GM12878 (cell line): Measurements from ENCODE around the gene SPCS2. TPM values are rescaled to one million over a fixed set of nuclear protein-coding genes. Genes with fewer than 3 reads are reported as not detected.
"Not testable (repeated sequence)": the region's sequence is repeated elsewhere in the genome, so short reads cannot be mapped to it uniquely, and the experiment has no call there.

ENCODE experiments used
- ATAC-seq: fragments of 200-7000 bp; cut with Tn5 transposase; 3 replicates; pipeline ENCODE4 v1.9.1; 2020; ENCODE audit warnings: mild to moderate bottlenecking, moderate library complexity
- BruUV-seq: library from RNA; stranded (reverse); fragments of 400-500 nt; replicated peaks from 2 replicates; lab custom pipeline; 2021; lab: Mats Ljungman, UMichigan
- CTCF ChIA-PET: fragments of 300-600 bp; sonication (Branson Sonifier 250); formaldehyde crosslinking; extraction: SDS; loops from one replicate; lab custom pipeline; 2021; ENCODE audit warnings: inconsistent platforms; lab: Yijun Ruan, JAX
- POLR2A ChIA-PET: fragments of 350-600 bp; formaldehyde crosslinking; extraction: SDS; loops from one replicate; lab custom pipeline; 2021; ENCODE audit warnings: inconsistent platforms; lab: Charles Lee
- RAD21 ChIA-PET: fragments of 300-600 bp; sonication (Branson Sonifier 250); formaldehyde crosslinking; loops from one replicate; lab custom pipeline; 2023; ENCODE audit warnings: antibody characterized with exemption; ENCODE audit not compliant: unreplicated experiment; lab: Charles Lee
- SMC1A ChIA-PET: fragments of 300-600 bp; sonication (Branson Sonifier 250); formaldehyde crosslinking; loops from one replicate; lab custom pipeline; 2023; ENCODE audit not compliant: unreplicated experiment, uncharacterized antibody; lab: Charles Lee
- DNase-seq: peaks from one replicate; pipeline ENCODE4 v3.0.0-alpha.2; 2011; ENCODE audit warnings: low read depth, low spot score
- FAIRE-seq: peaks from 3 replicates; lab custom pipeline; 2011; peaks lifted over from hg19 to GRCh38; lab: Jason Lieb, UNC
- H2AFZ ChIP-seq: 2 replicates; pipeline ENCODE4 v1.6.0; 2011; ENCODE audit warnings: low read depth, low read length, control low read depth; ENCODE audit not compliant: control insufficient read depth
- H3K27ac ChIP-seq: 2 replicates; pipeline ENCODE4 v1.5.1; 2011; ENCODE audit warnings: control low read depth; ENCODE audit not compliant: control insufficient read depth, insufficient read depth
- H3K27me3 ChIP-seq, 2 experiments: replicated peaks in 1 of 2; 2 replicates each; pipeline versions ENCODE4 v1.6.0 to v1.6.1; 2011; ENCODE audit warnings: low read length in 1 of 2; ENCODE audit not compliant: control insufficient read depth in 2 of 2, insufficient read depth in 2 of 2
- H3K36me3 ChIP-seq, 2 experiments: 2 replicates each; pipeline ENCODE4 v1.5.1; 2011; ENCODE audit warnings: low read length in 1 of 2; ENCODE audit not compliant: control insufficient read depth in 2 of 2, insufficient read depth in 2 of 2
- H3K4me1 ChIP-seq: 2 replicates; pipeline ENCODE4 v1.6.1; 2011; ENCODE audit warnings: mild to moderate bottlenecking, low read length, moderate library complexity, mixed read lengths; ENCODE audit not compliant: control insufficient read depth, insufficient read depth
- H3K4me2 ChIP-seq: 2 replicates; pipeline ENCODE4 v1.6.0; 2011; ENCODE audit warnings: control low read depth; ENCODE audit not compliant: control insufficient read depth, insufficient read depth
- H3K4me3 ChIP-seq: fragments of 200-600 bp; sonication (generic); 2 replicates; pipeline ENCODE4 v1.5.1; 2016
- H3K79me2 ChIP-seq: 2 replicates; pipeline ENCODE4 v1.6.0; 2011; ENCODE audit warnings: low read length; ENCODE audit not compliant: control insufficient read depth, insufficient read depth
- H3K9ac ChIP-seq: 2 replicates; pipeline ENCODE4 v1.8.0; 2011; ENCODE audit warnings: low read length, control low read depth, mixed read lengths; ENCODE audit not compliant: control insufficient read depth, insufficient read depth
- H3K9me3 ChIP-seq: replicated peaks from 3 replicates; pipeline ENCODE4 v1.5.1; 2011; ENCODE audit warnings: mild to moderate bottlenecking, low read length; ENCODE audit not compliant: control insufficient read depth, insufficient read depth
- H4K20me1 ChIP-seq: 2 replicates; pipeline ENCODE4 v1.6.0; 2011; ENCODE audit not compliant: control insufficient read depth, insufficient read depth
- ASH2L ChIP-seq: fragments of 300-600, 200-600 bp; sonication (generic); IDR thresholded peaks from 2 replicates; pipeline ENCODE4 v1.6.1; 2017; ENCODE audit warnings: low read depth, mild to moderate bottlenecking, borderline replicate concordance
- CHD2 ChIP-seq: IDR thresholded peaks from 2 replicates; pipeline ENCODE4 v1.6.1; 2011; ENCODE audit warnings: low read depth, low read length, improper control_type of control experiment, borderline replicate concordance
- DPF2 ChIP-seq: fragments of 450-650 bp; IDR thresholded peaks from 2 replicates; pipeline ENCODE4 v1.6.1; 2017; ENCODE audit warnings: mild to moderate bottlenecking
- FOXM1 ChIP-seq: IDR thresholded peaks from 2 replicates; pipeline ENCODE4 v1.6.1; 2012; ENCODE audit warnings: low read depth, mild to moderate bottlenecking, inconsistent platforms, low read length, moderate library complexity
- MLLT1 ChIP-seq: fragments of 450-650 bp; IDR thresholded peaks from 2 replicates; pipeline ENCODE4 v1.6.1; 2016; ENCODE audit warnings: mild to moderate bottlenecking
- MTA2 ChIP-seq: fragments of 450-650 bp; IDR thresholded peaks from 2 replicates; pipeline ENCODE4 v1.6.1; 2016; ENCODE audit warnings: low read depth, mild to moderate bottlenecking, moderate library complexity
- NR2C2 ChIP-seq: IDR thresholded peaks from 2 replicates; pipeline ENCODE4 v1.6.1; 2011; ENCODE audit warnings: borderline replicate concordance, low read depth; ENCODE audit not compliant: control insufficient read depth, insufficient read length
- RBBP5 ChIP-seq: fragments of 200-600 bp; sonication (generic); conservative IDR thresholded peaks from 2 replicates; pipeline ENCODE4 v1.6.1; 2016
- SIN3A ChIP-seq: IDR thresholded peaks from 2 replicates; pipeline ENCODE4 v1.6.1; 2012; ENCODE audit warnings: low read depth, low read length, improper control_type of control experiment
- TARDBP ChIP-seq: IDR thresholded peaks from 2 replicates; pipeline ENCODE4 v1.6.1; 2016; ENCODE audit warnings: borderline replicate concordance
- TCF3 ChIP-seq: IDR thresholded peaks from 2 replicates; pipeline ENCODE4 v1.6.1; 2012; ENCODE audit warnings: low read depth, mild to moderate bottlenecking, low read length, borderline replicate concordance; ENCODE audit not compliant: insufficient read depth
- TCF7 ChIP-seq: IDR thresholded peaks from 2 replicates; pipeline ENCODE4 v1.6.1; 2014; ENCODE audit warnings: antibody characterized with exemption, borderline replicate concordance
- USF2 ChIP-seq: IDR thresholded peaks from 2 replicates; pipeline ENCODE4 v1.6.1; 2011; ENCODE audit warnings: low read depth, low read length, improper control_type of control experiment, borderline replicate concordance
- ZNF24 ChIP-seq: fragments of 450-650 bp; IDR thresholded peaks from 2 replicates; pipeline ENCODE4 v1.6.1; 2017; ENCODE audit warnings: antibody characterized with exemption, mild to moderate bottlenecking
- ZSCAN29 ChIP-seq: fragments of 450-650 bp; IDR thresholded peaks from 2 replicates; pipeline ENCODE4 v1.6.1; 2017; ENCODE audit warnings: mild to moderate bottlenecking, moderate library complexity
- WGBS: methylation state at CpG from one replicate; pipeline ENCODE4 v1.1.6; 2016; ENCODE audit warnings: low lambda C conversion rate; ENCODE audit not compliant: insufficient replicate concordance, insufficient coverage; ENCODE audit errors: missing lambda C conversion rate; 5-methylcytosine and 5-hydroxymethylcytosine counted together
- in situ Hi-C: fragments of 300-500 bp; cut with MboI; formaldehyde crosslinking; loops from 9 replicates; pipeline ENCODE4 v1.14.3; 2018; ENCODE audit warnings: mixed read lengths
- intact Hi-C: fragments of 100-400 bp; cut with micrococcal nuclease; formaldehyde crosslinking; loops from one replicate; pipeline ENCODE4 v1.14.2; 2022; ENCODE audit not compliant: unreplicated experiment
- polyA plus RNA-seq, 11 experiments: library from polyadenylated mRNA; depleted of rRNA in 4 of 11; unstranded in 6 of 11; stranded (reverse) in 5 of 11; fragments of >200 nt; fragmentation: Nextera tagmentation in 4 of 11; fragmentation: Illumina TruSeq in 1 of 11; extraction: Ambion mirVana in 4 of 11; extraction: Trizol in 1 of 11; gene quantifications; 1 replicate in 1 of 11; 2 replicates in 10 of 11; pipeline versions ENCODE4 v1.2.1 to v1.2.3, GENCODE V29; 2011 to 2016; ENCODE audit warnings: inconsistent platforms in 2 of 11, missing spikeins in 2 of 11, low read depth in 1 of 11
- total RNA-seq, 4 experiments: library from RNA; depleted of rRNA in 3 of 4; stranded (reverse); fragments of >200 nt in 3 of 4; fragmentation: Illumina TruSeq in 1 of 4; extraction: Trizol in 1 of 4; gene quantifications; 2 replicates each; pipeline versions ENCODE4 v1.2.1 to v1.2.3, GENCODE V29; 2013 to 2021

The SPCS2 gene
- total and polyA plus RNA-seq, 10 of the 15 experiments (the other 5 are each of a cell fraction or from before 2014, with no cell fraction given) = 40.7 to 661 (median 192) TPM

GRCh38 chr11:75014129-75014528, 65.1 kb downstream of the SPCS2 start:
- Histone ChIP-seq H3K27me3 (no peaks in the 10 kb centered on the region), H3K4me1 (no peaks in the 10 kb centered on the region), H3K4me2 (no peak overlapping the region), H3K4me3 (no peak overlapping the region), H2AFZ (no peak overlapping the region), H3K27ac (no peak overlapping the region), H4K20me1 (no peaks in the 10 kb centered on the region), H3K9ac (no peak overlapping the region), H3K79me2 (no peaks in the 10 kb centered on the region), H3K9me3 (no peaks in the 10 kb centered on the region), H3K36me3 (peaks cover 0 to 13% of the 10 kb centered on the region in 2 experiments; a peak in 2 of 4 replicates)
- ATAC-seq (no peak), FAIRE-seq (no peak), DNase-seq (no peak)
- TF ChIP-seq FOXM1 (no peak), NR2C2 (no peak), ZSCAN29 (no peak), TARDBP (no peak), TCF3 (no peak), DPF2 (no peak), TCF7 (no peak), CHD2 (no peak), ASH2L (no peak), USF2 (no peak), SIN3A (no peak), RBBP5 (no peak), MTA2 (no peak), ZNF24 (no peak), MLLT1 (no peak)
- intact Hi-C loops = no loop called here
- ChIA-PET POLR2A (no interaction called here), SMC1A (no interaction called here), CTCF (interaction anchor here (1.5 to 3.5 kb wide), 3 partner anchors 9 to 84 kb away, joined by 4 to 14 read pairs (median 8); no protein-coding TSS in a partner anchor), RAD21 (interaction anchor here (1.2 kb wide), 1 partner anchor 82 kb away, joined by 3 read pairs; no protein-coding TSS in a partner anchor)
- no TSS peak for BruUV-seq
- in situ Hi-C loops = no loop called here
- WGBS = 77% methylated on average over 1 of the region's 1 CpG

GRCh38 chr11:75019200-75019599, 70.1 kb downstream of the SPCS2 start:
- WGBS = 95% methylated on average over 3 of the region's 3 CpGs
- H2AFZ ChIP-seq, H3K9me3 ChIP-seq, H3K27ac ChIP-seq, H3K36me3 ChIP-seq, intact Hi-C loops, BruUV-seq, FAIRE-seq, ATAC-seq, DNase-seq, H3K27me3 ChIP-seq, H3K9ac ChIP-seq, SMC1A ChIA-PET, H3K4me2 ChIP-seq, H3K4me3 ChIP-seq, H3K4me1 ChIP-seq, H3K79me2 ChIP-seq, H4K20me1 ChIP-seq, POLR2A ChIA-PET, in situ Hi-C loops, RAD21 ChIA-PET: not testable (repeated sequence)
- CTCF ChIA-PET = interaction anchor here (1.7 kb wide), 1 partner anchor 186 kb away, joined by 5 read pairs; no protein-coding TSS in a partner anchor
